Islet of Langerhans (tissue), 1 donor: ENCODE data around the gene SPRED3.

ENCODE experiments used
- FAIRE-seq: peaks from one replicate; lab custom pipeline; 2011; peaks lifted over from hg19 to GRCh38; lab: Jason Lieb, UNC

Gene SPRED3

DNA sequence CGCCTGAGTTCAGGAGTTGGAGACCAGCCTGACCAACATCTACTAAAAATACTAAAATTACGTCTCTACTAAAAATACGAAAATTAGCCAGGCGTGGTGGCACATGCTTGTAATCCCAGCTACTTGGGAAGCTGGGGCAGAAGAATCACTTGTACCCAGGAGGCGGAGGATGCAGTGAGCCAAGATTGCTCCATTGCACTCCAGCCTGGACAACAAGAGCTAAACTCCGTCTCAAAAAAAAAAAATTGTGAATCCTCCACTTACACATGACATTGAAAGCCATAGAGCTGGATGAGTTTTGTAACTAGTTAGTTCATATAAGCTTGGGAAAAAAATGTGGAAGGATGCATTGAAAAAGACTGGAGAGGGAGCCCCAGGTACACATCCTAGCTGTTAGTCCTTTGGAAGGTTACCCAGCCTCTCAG, 14.6 kb upstream of the SPRED3 start:
- no peak for FAIRE-seq

DNA sequence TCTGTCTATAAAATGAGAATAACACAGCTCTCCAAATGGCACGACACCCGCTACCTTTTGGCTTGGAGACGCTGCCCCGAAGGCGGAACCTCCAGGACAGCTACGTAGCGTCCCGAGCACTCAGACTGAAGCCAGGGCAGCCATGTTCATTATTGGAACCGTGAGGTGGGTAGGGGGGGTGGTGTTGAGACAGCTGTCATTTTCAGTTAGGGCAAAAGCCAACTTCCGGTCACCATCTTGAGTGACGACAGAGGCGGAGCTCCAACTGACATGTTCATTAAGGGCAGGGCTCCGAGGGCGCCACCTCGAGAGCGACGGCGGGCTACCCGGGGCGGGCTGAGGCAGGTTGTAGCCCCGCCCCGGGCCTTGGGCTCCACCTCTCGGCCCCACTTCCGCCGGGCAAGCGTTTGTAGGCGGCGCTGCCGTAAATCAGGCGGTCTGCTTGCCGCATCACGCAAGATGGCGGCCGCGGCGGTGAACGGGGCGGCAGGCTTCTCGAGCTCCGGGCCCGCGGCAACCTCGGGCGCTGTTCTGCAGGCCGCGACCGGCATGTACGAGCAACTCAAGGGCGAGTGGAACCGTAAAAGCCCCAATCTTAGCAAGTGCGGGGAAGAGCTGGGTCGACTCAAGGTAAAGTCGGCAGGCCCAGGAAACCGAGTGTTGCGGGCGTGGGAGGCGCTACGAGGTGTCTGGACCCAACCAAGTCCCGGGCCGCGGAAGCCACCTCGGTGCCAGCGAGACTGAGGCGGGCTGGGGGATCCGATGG, 14.0 kb upstream of the SPRED3 start, which contains the start of gene PSMD8:
PSMD8 (plus strand) TSS at position 240 of the 766 bp plus-strand sequence; CDS start at position 271, 31 bp downstream.
- peak; percentile 82 for FAIRE-seq

DNA sequence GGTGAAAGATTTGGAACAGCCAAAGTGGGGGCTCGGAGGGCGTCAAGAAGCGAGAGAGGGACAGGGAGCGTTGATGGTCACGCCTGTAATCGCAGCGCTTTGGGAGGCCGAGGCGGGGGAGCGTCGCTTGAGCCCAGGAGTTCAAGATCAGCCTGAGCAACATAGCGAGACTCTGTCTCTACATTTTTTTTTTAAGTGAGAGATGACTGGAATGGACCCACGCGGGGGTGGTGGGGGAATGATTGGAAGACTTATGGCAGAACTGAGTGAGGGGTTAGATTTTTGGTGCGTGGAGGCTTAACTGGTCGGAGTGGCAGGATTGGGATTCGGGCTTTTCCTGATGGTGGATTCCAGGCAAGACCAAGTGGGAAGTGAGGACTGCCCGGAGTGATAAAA, 13.4 kb upstream of the SPRED3 start:
- no peak for FAIRE-seq

DNA sequence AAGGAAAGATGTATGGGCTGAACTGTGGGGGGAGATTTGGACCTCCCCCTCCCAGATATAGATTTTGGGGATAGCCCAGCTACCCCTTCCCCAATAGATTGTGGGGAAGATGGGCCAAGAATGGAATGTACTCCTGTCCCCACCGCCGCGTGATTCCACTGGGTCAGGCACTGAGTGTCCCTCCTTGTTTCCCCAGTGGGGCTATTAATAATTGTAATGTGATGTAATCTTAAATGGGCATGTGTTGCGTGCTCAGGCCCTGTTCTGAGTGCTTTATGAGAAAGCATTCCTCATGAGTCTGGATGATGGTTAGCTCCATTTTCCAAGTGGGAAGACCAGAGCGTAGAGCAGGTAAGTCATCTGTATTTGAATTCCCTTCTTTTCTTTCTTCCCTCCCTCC, 12.7 kb upstream of the SPRED3 start:
- no peak for FAIRE-seq

DNA sequence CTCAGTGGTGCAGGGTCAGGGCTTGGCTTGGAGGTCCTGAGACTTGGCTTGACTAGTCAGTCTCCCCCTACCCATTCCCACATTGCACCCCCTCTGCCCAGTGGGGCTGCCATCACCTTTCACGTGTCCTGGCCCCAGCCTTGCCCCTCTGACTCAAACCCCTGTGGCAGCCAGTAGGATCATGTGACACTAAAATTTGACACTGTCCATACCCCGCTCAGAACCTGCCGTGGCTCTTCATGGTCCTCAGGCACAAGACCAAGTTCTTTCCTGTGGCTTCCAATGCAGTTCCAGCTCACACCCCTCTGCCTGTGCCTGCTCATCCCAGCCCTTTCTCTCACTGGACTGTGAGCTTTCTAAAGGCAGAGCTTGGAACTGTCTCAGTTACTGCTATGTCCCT, 11.9 kb upstream of the SPRED3 start:
- no peak for FAIRE-seq

DNA sequence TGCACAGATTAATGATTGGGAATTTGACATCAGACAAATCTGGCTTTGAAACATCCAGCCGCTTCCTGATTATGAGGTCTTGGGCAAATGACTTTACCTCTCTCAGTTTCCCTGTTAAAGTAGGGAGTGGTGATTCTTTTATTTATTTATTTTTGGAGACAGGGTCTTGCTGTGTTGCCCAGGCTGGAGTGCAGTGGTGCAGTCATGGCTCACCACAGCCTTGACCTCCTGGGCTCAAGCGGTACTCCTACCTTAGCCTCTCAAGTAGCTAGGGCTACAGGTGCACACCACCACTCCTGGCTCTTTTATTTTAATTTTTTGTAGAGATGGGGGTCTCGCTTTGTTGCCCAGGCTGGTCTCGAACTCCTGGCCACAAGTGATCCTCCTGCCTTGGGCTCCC, 11.4 kb upstream of the SPRED3 start:
- FAIRE-seq = no peak

DNA sequence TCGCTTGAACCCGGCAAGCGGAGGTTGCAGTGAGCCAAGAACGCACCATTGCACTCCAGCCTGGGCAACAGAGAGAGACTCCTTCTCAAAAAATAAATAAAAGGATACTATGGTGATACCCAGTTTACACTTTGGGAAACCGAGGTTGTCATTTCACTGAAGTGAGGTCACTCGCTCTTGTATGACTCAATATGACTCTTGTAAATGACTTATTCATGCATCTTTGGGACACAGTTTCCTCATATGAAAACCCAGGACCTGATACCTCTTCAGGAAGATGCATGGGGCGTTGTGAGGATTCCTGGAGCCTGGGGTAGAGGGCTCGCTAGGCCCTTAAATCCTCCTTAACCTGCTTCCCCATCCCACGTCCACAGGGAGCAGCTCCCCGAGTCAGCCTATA, 9.6 kb upstream of the SPRED3 start:
- FAIRE-seq = no peak

DNA sequence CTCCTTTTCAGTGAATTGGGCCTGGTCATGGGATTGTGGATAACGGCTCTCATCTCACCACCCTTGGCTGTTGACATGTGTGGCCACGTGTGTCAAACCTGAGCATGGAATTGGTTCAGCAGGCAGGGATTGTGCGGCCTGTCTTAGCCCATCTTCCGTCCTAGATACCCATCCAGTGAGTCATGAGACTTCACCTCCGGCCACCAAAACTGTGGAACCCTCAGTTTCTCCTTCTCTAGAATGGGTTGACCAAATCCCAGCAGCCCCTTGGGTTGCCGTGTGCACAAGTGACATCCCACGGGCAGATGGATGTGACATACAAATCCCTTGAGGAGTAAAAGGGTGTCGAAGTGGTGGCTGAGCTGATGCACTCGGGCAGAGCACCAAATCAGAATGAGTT, 7.4 kb upstream of the SPRED3 start:
- no peak for FAIRE-seq

DNA sequence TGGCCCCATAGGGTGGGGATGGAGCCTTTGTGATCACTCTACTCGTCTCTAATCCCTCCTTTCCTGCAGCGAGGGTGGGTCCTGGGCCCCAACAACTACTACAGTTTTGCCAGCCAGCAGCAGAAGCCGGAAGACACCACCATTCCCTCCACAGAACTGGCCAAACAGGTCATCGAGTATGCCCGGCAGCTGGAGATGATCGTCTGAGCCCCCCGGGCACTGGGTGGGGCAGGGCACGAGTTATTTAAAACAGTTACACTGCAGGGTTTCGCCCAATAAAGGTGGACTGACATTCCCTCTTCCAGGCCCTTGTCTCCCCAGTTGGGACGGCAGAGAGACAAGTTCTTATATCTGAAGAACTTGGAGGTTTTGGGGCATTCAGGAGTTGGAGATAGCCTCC, 5.3 kb upstream of the SPRED3 start:
- no peak for FAIRE-seq

DNA sequence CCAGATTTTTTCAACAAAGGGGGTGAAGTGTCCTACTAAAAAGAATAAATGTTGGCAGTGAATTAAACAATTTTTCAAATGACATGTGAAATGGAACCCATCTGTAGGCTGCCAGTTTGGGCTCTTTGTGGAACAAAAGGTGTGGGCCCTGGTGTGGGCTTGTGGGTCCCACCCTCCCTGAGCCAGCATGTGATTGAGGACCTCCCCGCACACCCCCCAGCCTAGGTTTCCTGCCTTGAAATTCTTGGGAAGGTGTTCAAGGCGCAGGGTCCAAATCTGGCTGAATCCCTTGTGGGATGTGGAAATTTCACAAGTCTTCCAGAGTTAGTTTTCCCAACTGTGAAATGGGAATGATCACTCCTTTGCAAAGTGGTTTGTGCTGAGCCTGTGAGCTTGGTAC, 4.8 kb upstream of the SPRED3 start:
- FAIRE-seq = no peak

DNA sequence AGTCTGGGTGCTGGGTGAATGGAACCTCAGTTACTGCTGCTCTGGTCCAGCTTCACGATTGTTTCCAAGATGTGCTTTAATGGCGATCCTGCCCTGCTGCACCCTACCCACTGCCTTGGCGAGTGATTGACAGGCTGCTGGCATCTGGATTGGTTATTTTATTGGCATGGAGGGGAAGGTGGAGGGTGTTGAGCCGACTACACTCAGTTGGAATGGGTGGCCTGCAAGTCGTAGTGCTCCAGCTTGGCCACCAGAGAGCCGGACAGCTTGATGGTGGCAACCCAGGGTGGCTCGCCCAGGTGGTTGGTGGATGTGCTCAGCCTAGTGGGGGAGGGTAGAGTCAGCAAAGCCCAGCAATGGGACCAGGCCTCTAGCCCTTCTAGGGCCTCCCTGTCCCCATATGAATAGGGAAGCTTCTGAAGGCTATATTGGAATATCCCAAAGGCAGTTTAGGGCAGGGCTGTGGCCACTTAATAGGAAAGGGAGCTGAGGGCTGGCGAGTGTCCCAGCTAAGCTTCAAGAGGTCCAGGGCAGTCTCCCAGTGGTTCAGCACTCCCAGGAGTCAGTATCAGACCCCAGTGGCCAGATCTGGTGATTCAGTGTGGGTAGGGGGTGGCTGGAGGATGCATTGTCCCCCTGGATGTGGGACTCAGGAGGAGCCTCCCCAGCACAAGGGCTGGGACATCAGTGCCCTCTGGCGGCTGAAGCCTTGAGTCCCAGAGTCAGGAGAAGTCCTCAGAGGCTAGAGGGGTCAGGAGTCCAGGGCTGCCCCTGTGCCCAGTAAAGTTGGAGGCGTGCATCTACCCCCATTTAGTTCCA, 4.1 kb upstream of the SPRED3 start:
- no peak for FAIRE-seq

DNA sequence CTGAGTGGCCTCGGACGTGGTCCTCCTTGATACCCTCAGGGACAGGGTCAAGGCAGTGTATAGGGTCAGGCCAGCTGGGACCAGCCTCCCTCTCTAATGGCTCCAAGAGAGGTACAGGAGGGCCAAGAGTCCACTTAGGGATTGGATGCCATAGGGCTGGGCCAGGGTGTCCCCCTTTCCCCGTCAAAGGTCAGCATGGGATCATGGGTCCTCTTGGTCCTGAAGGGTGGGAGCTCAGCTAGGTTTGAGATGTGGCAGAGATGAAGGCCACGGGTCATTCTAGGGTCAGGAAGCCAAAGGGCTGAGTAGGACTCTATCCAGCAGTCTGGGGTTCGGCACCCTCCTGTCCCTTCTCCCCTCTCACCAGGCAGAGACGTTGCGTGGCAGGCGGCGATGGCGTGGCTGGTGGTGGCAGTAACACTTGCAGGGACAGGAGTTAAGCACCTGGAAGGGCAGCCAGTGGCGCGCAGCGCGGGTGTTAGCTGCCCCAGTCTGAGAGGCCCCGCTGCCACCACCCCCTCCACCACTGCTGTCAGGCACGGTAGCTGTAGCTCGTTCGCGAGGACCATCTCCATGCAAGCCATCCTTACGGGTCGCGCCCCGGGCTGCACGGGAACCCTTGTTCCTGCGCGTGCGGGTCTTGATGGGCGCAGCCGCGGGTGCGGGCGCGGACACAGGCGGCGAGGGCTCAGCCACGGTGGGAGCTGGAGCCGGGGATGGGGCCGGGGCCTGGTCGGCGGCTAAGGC, 3.3 kb upstream of the SPRED3 start:
- FAIRE-seq = no peak

DNA sequence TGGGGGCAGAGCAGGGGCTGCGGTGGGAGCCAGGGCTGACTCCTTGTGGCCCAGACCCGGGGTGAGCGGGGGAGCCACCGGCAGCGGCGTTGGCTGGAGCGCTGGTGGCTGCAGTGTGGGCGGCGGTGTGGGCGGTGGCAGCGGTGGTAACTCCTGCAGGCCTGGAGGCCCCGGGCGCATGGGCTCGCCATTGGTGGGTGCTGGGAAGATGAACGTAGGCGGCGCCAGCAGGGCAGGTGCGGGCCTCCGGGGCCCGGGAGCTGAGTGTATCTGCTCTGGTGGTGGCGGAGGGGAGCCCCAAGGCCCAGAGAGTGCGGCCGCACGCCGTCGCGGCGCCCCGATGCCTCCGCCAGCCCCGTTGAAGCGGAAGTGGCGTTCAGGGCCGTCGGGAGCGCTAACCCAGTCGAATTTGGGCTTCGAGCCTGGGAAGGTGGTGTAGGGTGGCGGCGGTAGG, 2.7 kb upstream of the SPRED3 start:
- FAIRE-seq = no peak

DNA sequence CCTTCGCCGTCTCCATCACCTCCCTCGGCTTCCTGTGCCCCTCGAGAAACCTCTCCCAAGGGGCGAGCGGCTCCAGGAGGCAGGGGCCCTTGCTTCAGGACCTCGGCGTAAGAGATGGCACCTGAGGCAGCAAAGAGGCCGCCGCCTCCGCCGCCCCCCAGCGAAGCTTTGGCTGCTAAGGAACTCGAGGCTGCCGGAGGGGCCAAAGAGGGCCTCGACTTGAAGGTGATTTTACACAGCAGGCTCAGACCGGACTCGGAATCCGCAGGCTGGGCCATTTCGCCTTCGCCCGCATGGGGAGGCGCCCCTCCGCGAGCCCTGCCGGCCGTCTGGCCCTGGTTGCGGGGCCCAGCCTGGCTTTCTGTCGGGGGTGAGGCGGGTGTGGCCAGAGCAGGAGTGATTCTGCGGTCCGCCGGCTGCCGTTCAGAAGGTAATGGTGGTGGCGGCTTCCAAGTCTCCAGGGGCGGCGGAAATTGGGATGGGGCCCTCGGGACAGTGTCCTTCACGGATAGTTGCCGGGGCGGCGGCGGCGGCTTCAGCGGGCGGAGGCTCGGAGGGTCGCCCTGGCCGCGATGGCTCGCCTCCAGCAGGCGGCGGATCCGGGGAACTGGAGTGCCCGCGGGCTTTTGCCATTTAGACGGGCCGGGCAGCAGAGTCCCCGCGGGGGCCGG, 2.1 kb upstream of the SPRED3 start:
- no peak for FAIRE-seq

DNA sequence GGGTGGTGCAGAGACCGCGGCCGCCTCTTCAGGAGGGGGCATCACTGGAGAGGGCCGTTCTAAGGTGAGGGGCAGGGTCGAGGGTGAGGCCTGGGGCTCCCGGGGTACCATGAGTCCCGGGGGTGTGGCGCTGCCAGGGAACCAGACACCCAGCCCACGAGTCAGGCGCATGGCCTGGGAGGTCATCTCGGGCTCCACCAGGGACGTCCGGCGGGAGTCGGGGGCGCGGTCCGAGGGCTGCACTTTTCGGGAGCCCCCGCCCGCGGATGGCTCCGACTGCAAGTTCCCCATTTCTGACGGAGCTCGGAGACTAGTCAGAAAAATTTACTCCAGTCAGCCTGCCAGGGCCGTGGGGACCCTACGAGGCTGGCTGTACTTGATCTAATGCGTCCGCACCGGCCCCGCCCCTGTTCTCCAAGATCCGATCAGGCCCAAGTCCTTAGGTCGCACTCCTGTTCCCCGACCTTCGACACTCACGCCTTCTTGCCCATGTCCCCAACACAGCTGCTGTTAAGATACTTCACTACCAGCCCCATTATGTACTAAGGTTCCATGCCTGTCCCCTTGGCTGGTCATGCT, 1.4 kb upstream of the SPRED3 start:
- no peak for FAIRE-seq

DNA sequence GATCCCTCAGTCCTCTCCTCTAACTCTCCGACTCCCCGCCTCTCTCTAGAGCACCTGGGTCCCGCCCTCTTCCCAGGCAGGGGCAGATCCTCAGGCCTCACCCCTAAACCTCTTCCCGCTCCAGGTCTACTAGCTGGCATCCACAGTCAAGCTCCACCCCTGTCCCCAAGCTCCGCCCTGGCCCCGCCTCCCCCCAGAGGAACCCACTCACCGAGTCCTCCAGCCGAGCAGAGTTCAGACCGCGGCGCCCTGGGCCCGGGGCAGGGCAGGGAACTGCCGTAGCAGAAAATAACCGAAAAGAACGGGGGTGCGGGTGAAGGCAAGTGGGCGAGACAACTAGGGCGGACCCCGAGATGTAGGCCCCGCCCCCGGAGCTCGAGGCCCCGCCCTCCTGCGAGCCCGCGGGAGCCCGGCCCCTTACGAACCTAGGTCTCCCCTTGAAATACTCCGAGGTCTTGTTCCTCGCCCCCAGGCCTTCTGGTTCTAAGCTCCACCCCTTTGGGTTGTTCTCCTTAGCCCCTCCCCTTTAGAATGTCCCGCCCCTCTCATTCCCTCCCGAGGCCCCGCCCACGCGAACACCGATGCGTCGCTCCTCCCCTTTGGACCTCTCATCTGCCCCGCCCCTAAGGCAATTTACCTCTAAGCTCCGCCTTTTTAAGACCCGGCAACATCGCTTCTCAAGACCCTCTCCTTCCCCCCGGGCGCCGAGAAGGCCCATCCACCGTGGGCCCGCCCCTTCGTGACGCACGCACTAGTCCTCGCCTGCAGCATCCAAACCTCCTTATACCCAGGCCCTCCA, 748 bp upstream of the SPRED3 start, which contains the start of gene GGN:
GGN (minus strand) TSS at position 485 of the 799 bp plus-strand sequence. CDS start 773 bp downstream, outside the sequence.
- no peak for FAIRE-seq

DNA sequence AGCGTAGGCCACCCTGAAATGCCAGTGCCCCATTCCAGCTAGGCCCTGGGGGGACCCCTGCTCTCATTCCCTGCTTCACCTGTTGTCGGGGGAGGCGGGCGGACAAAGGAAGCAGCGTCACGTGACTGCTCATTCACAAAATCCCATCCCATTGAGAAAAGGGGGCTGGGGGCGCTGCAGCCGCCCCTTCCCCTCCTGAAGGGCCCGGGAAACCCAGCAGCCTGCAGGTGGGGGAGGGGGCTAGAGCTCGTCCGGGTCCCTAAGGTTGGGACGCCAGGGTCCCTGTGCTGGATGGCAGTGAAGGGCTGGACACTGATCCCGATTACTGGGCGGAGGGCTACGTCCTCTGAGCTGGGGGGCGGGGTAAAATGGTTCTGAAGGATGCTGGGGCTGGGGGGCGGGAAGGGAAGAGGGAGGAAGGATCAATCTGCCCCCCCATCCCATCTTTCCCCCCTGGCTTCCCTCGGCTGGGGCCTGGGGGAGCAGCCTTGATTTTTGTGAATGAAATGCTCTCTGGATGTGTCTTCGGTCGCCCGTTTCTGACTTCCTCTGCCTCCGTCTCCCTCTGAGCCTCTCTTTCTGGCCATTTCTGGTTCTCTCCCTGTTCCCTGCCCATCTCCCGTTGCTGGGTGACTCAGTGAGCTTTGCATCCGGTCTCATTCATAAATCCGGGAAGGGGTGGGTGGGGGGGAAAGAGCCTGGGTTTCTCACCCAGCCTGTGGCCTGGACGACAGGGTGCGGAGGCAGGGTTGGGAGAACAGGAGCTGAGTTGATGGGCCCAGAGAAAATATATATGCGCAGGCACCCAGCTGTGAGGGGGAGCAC, 816 bp downstream of the SPRED3 start:
- FAIRE-seq = no peak

DNA sequence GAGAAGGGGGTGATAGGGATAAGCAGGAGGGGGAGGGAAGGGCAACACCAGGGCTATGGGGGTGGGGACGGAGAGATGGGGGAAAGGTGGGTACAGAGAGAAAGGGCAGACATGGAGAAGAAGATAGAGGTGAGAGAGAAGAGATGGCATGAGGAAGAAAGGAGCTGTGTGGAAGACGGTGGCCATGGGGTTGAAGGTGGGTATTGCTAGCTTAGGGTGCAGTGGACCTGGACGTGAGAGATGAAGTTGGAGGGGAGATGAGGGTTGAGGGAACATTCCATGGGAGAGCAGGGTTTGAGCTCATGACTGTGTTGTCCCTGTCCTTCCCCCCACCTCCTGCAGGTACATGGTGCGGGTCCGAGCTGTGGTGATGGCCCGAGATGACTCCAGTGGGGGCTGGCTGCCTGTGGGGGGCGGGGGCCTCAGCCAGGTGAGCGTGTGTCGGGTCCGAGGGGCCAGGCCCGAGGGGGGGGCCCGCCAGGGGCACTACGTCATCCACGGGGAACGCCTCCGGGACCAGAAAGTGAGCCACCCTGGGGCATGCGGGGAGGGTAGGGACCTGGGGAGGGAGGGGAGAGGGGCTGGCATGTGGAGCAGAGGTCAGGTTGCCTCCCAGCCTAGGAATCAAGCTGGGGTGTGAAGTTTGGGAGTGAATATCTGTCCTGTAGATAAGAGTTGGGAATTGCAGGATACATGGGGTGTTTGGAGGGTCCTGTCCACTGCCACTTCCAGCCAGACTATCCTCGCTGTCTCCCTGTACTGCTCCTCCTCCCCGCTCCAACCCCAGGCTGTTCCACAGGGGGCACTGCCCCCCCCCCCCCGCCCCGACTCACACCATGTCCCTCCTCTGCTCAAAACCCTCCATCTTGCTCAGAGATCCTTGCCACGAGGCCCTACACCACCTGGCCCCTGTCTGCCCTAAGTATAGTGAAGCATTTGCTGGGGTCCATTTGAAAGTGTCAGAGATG, 1.7 kb downstream of the SPRED3 start:
- FAIRE-seq = no peak
